DMS 273 (cell line): ENCODE results near the gene P3H2.

Experiments
- DNase-seq: peaks from one replicate; lab custom pipeline; 2025; ENCODE audit not compliant: unreplicated experiment; lab: John Stamatoyannopoulos, UW

The P3H2 gene

GRCh38 chr3:190125436-190126068 lies 4.9 kb upstream of the P3H2 start:
- no peak for DNase-seq

GRCh38 chr3:190124067-190124466 lies 3.4 kb upstream of the P3H2 start:
- no peak for DNase-seq

- no peak for DNase-seq
These were observed 1.6 kb upstream of the P3H2 start for GRCh38 chr3:190122198-190122771.

GRCh38 chr3:190121383-190121782 lies 686 bp upstream of the P3H2 start:
- no peak for DNase-seq

GRCh38 chr3:190121061-190121377 lies 322 bp upstream of the P3H2 start:
- DNase-seq: no peak

GRCh38 chr3:190119461-190120268 lies 1.0 kb downstream of the P3H2 start:
- no peak for DNase-seq

- no peak for DNase-seq
These were observed 2.3 kb downstream of the P3H2 start for GRCh38 chr3:190118438-190118837.

- DNase-seq: no peak
These were observed 2.7 kb downstream of the P3H2 start for GRCh38 chr3:190117981-190118380.

- DNase-seq: no peak
These were observed 4.1 kb downstream of the P3H2 start for GRCh38 chr3:190116551-190117067.

GRCh38 chr3:190110826-190111225 lies 9.9 kb downstream of the P3H2 start:
- DNase-seq: no peak

- no peak for DNase-seq
These were observed 11.3 kb downstream of the P3H2 start for GRCh38 chr3:190109441-190109840.

- DNase-seq: no peak
These were observed 11.9 kb downstream of the P3H2 start for GRCh38 chr3:190108804-190109203.

- no peak for DNase-seq
These were observed 14.8 kb downstream of the P3H2 start for GRCh38 chr3:190105876-190106275.

- no peak for DNase-seq
These were observed 19.2 kb downstream of the P3H2 start for GRCh38 chr3:190101320-190102011.

GRCh38 chr3:190099099-190099498 lies 21.6 kb downstream of the P3H2 start:
- no peak for DNase-seq

- DNase-seq: no peak
These were observed 23.1 kb downstream of the P3H2 start for GRCh38 chr3:190097617-190098016.

GRCh38 chr3:190097025-190097424 lies 23.7 kb downstream of the P3H2 start:
- DNase-seq: no peak

GRCh38 chr3:190096345-190096744 lies 24.4 kb downstream of the P3H2 start:
- no peak for DNase-seq

- DNase-seq: no peak
These were observed 26.5 kb downstream of the P3H2 start for GRCh38 chr3:190094160-190094718.

- DNase-seq: no peak
These were observed 28.4 kb downstream of the P3H2 start for GRCh38 chr3:190092250-190092649.

GRCh38 chr3:190089711-190090110 lies 31.0 kb downstream of the P3H2 start:
- DNase-seq: no peak
